ENCODE measurements around the gene CEL. TPM values are rescaled to one million over a fixed set of nuclear protein-coding genes. Genes with fewer than 3 reads are reported as not detected.

Gene CEL
- total and polyA plus RNA-seq, 10 donors, result 0.46 to 5.3 (median 0.72) TPM; not detected in 2

DNA sequence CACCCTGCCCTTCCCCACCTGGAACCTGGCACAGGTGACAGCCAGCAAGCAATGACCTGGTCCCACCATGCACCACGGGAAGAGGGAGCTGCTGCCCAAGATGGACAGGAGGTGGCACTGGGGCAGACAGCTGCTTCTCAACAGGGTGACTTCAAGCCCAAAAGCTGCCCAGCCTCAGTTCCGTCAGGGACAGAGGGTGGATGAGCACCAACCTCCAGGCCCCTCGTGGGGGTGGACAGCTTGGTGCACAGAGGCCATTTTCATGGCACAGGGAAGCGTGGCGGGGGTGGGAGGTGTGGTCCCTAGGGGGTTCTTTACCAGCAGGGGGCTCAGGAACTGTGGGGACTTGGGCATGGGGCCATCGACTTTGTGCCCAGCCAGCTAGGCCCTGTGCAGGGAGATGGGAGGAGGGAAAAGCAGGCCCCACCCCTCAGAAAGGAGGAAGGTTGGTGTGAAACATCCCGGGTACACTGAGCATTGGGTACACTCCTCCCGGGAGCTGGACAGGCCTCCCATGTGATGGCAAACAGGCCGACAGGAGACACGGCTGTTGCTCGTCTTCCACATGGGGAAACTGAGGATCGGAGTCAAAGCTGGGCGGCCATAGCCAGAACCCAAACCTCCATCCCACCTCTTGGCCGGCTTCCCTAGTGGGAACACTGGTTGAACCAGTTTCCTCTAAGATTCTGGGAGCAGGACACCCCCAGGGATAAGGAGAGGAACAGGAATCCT is 1.9 kb downstream of the CEL start:
- DNase-seq, result peak; percentile 51
- Histone ChIP-seq H3K4me3 (no peak overlapping the region), H3K36me3 (peaks cover 0 to 10% (median 0%) of the 10 kb centered on the region in 6 donors), H3K4me1 (peaks cover 0 to 19% (median 16%) of the 10 kb centered on the region in 6 donors), H3K9me3 (no peaks in the 10 kb centered on the region), H3K27ac (no peak overlapping the region), H3K27me3 (replicated peaks in 1 of 7) (no peaks in the 10 kb centered on the region)
- intact Hi-C loops (cut with DNase I; ENCODE audit: low total_unique reads), result no loop called here
- TF ChIP-seq POLR2A (IDR thresholded peaks at IDR 0.05), result no peak
- TF ChIP-seq POLR2AphosphoS5 (IDR thresholded peaks at IDR 0.05), result peak in 1 of 3 donors; percentile 12
- WGBS, 5 donors, result 74 to 90% (median 81%) methylated on average over 9 to 14 of the region's 14 CpGs

DNA sequence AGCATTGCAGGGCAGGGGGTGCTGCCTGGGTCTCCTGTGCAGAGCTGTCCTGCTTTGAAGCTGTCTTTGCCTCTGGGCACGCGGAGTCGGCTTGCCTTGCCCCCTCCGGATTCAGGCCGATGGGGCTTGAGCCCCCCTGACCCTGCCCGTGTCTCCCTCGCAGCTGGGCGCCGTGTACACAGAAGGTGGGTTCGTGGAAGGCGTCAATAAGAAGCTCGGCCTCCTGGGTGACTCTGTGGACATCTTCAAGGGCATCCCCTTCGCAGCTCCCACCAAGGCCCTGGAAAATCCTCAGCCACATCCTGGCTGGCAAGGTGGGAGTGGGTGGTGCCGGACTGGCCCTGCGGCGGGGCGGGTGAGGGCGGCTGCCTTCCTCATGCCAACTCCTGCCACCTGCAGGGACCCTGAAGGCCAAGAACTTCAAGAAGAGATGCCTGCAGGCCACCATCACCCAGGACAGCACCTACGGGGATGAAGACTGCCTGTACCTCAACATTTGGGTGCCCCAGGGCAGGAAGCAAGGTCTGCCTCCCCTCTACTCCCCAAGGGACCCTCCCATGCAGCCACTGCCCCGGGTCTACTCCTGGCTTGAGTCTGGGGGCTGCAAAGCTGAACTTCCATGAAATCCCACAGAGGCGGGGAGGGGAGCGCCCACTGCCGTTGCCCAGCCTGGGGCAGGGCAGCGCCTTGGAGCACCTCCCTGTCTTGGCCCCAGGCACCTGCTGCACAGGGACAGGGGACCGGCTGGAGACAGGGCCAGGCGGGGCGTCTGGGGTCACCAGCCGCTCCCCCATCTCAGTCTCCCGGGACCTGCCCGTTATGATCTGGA is 2.7 kb downstream of the CEL start:
- Histone ChIP-seq H3K4me3 (no peak overlapping the region), H3K9me3 (no peaks in the 10 kb centered on the region), H3K36me3 (peaks cover 0 to 9% (median 0%) of the 10 kb centered on the region in 6 donors), H3K4me1 (peaks cover 0 to 12% (median 11%) of the 10 kb centered on the region in 6 donors), H3K27me3 (replicated peaks in 1 of 7) (no peaks in the 10 kb centered on the region), H3K27ac (no peak overlapping the region)
- intact Hi-C loops (cut with DNase I; ENCODE audit: low total_unique reads), result no loop called here
- 85 to 96% (median 92%) methylated on average over 20 to 30 of the region's 30 CpGs for WGBS, 5 donors
- TF ChIP-seq POLR2AphosphoS5 (IDR thresholded peaks at IDR 0.05), result no peak
- TF ChIP-seq POLR2A (IDR thresholded peaks at IDR 0.05), result no peak
- TF ChIP-seq, protein P1, sequence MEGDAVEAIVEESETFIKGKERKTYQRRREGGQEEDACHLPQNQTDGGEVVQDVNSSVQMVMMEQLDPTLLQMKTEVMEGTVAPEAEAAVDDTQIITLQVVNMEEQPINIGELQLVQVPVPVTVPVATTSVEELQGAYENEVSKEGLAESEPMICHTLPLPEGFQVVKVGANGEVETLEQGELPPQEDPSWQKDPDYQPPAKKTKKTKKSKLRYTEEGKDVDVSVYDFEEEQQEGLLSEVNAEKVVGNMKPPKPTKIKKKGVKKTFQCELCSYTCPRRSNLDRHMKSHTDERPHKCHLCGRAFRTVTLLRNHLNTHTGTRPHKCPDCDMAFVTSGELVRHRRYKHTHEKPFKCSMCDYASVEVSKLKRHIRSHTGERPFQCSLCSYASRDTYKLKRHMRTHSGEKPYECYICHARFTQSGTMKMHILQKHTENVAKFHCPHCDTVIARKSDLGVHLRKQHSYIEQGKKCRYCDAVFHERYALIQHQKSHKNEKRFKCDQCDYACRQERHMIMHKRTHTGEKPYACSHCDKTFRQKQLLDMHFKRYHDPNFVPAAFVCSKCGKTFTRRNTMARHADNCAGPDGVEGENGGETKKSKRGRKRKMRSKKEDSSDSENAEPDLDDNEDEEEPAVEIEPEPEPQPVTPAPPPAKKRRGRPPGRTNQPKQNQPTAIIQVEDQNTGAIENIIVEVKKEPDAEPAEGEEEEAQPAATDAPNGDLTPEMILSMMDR (IDR thresholded peaks at IDR 0.05 in 8 of 11, conservative IDR thresholded peaks at IDR 0.05 in 3 of 11), result no peak
- peak; percentile 69 for DNase-seq

DNA sequence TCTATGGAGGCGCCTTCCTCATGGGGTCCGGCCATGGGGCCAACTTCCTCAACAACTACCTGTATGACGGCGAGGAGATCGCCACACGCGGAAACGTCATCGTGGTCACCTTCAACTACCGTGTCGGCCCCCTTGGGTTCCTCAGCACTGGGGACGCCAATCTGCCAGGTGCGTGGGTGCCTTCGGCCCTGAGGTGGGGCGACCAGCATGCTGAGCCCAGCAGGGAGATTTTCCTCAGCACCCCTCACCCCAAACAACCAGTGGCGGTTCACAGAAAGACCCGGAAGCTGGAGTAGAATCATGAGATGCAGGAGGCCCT is 3.2 kb downstream of the CEL start:
- H3K4me3 ChIP-seq, result no peak overlapping the region
- peaks cover 0 to 9% (median 0%) of the 10 kb centered on the region in 6 donors for H3K36me3 ChIP-seq
- no peaks in the 10 kb centered on the region for H3K9me3 ChIP-seq
- TF ChIP-seq, protein P1 (IDR thresholded peaks at IDR 0.05 in 8 of 11, conservative IDR thresholded peaks at IDR 0.05 in 3 of 11), result no peak
- no peak for TF ChIP-seq POLR2AphosphoS5 (IDR thresholded peaks at IDR 0.05)
- no peak for TF ChIP-seq POLR2A (IDR thresholded peaks at IDR 0.05)
- peaks cover 0 to 6% (median 6%) of the 10 kb centered on the region in 6 donors for H3K4me1 ChIP-seq
- H3K27ac ChIP-seq, result no peak overlapping the region
- WGBS, 5 donors, result 82 to 93% (median 88%) methylated on average over 17 of the region's 17 CpGs
- DNase-seq, result peak; percentile 51
- intact Hi-C loops (cut with DNase I; ENCODE audit: low total_unique reads), result no loop called here
- no peaks in the 10 kb centered on the region for H3K27me3 ChIP-seq (replicated peaks in 1 of 7)

DNA sequence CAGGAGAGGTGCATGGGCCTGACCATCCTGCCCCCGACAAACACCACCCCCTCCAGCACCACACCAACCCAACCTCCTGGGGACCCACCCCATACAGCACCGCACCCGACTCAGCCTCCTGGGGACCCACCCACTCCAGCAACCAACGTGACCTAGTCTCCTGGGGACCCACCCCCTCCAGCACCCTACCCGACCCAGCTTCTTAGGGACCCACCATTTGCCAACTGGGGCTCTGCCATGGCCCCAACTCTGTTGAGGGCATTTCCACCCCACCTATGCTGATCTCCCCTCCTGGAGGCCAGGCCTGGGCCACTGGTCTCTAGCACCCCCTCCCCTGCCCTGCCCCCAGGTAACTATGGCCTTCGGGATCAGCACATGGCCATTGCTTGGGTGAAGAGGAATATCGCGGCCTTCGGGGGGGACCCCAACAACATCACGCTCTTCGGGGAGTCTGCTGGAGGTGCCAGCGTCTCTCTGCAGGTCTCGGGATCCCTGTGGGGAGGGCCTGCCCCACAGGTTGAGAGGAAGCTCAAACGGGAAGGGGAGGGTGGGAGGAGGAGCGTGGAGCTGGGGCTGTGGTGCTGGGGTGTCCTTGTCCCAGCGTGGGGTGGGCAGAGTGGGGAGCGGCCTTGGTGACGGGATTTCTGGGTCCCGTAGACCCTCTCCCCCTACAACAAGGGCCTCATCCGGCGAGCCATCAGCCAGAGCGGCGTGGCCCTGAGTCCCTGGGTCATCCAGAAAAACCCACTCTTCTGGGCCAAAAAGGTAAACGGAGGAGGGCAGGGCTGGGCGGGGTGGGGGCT is 4.6 kb downstream of the CEL start:
- Histone ChIP-seq H3K4me1 (no peaks in the 10 kb centered on the region), H3K27ac (no peak overlapping the region), H3K27me3 (replicated peaks in 1 of 7) (no peaks in the 10 kb centered on the region), H3K4me3 (no peak overlapping the region), H3K36me3 (peaks cover 0 to 9% (median 0%) of the 10 kb centered on the region in 6 donors), H3K9me3 (no peaks in the 10 kb centered on the region)
- TF ChIP-seq POLR2A (IDR thresholded peaks at IDR 0.05), result no peak
- no peak for TF ChIP-seq POLR2AphosphoS5 (IDR thresholded peaks at IDR 0.05)
- TF ChIP-seq, protein P1 (IDR thresholded peaks at IDR 0.05 in 8 of 11, conservative IDR thresholded peaks at IDR 0.05 in 3 of 11), result no peak
- peak; percentile 58 for DNase-seq
- intact Hi-C loops (cut with DNase I; ENCODE audit: low total_unique reads), result no loop called here
- 89 to 96% (median 91%) methylated on average over 25 of the region's 25 CpGs for WGBS, 5 donors

Data from spleen (tissue), 11 donors.